GM12874 (cell line): ENCODE results near the gene ARMCX6.

ENCODE experiments used
- CTCF ChIP-seq: IDR thresholded peaks from 2 replicates; pipeline ENCODE4 v1.5.1; 2011; ENCODE audit warnings: low read depth, mild to moderate bottlenecking, control low read depth, low read length, moderate library complexity; ENCODE audit not compliant: insufficient read depth

Gene ARMCX6

GRCh38 chrX:101639583-101639982 lies 21.8 kb upstream of the ARMCX6 start:
- TF ChIP-seq CTCF: no peak

- TF ChIP-seq CTCF: no peak
These were observed 1.6 kb upstream of the ARMCX6 start for GRCh38 chrX:101619364-101619763.

GRCh38 chrX:101605728-101606127 lies 12.1 kb downstream of the ARMCX6 start:
- no peak for TF ChIP-seq CTCF

GRCh38 chrX:101605146-101605545 lies 12.7 kb downstream of the ARMCX6 start:
- TF ChIP-seq CTCF: no peak

GRCh38 chrX:101602077-101602476 lies 15.7 kb downstream of the ARMCX6 start:
- no peak for TF ChIP-seq CTCF

- TF ChIP-seq CTCF: peak; percentile 24; the same call in 1 of the 2 replicates
These were observed 21.9 kb downstream of the ARMCX6 start for GRCh38 chrX:101595739-101596419.
